OCI-LY7 (cell line): Measurements from ENCODE around the gene DPYSL4. TPM values are rescaled to one million over a fixed set of nuclear protein-coding genes. Genes with fewer than 3 reads are reported as not detected.

Experiments used
- BruUV-seq: library from RNA; stranded (reverse); fragments of 400-500 nt; replicated peaks from 2 replicates; lab custom pipeline; 2021; lab: Mats Ljungman, UMichigan
- CTCF ChIA-PET: fragments of 300-600 bp; sonication (Branson Sonifier 250); formaldehyde crosslinking; loops from one replicate; lab custom pipeline; 2022; ENCODE audit warnings: antibody characterized with exemption; ENCODE audit not compliant: unreplicated experiment; lab: Charles Lee
- POLR2A ChIA-PET: fragments of 300-600 bp; sonication (Branson Sonifier 250); formaldehyde crosslinking; loops from one replicate; lab custom pipeline; 2022; ENCODE audit warnings: antibody characterized with exemption; lab: Charles Lee
- DNase-seq: peaks from one replicate; pipeline ENCODE4 v3.0.0-alpha.2; 2015; ENCODE audit warnings: low spot score
- H2AFZ ChIP-seq: fragments of 200-600 bp; sonication (generic), shearing (Covaris generic); 2 replicates; pipeline ENCODE4 v1.6.1; 2014; ENCODE audit warnings: mild to moderate bottlenecking, antibody characterized with exemption, low read length, moderate library complexity
- H3K27ac ChIP-seq: fragments of 200-600 bp; sonication (generic); 2 replicates; pipeline ENCODE4 v1.5.1; 2014; ENCODE audit warnings: mixed run types, low read depth, mild to moderate bottlenecking, moderate library complexity, low read length, inconsistent platforms; ENCODE audit not compliant: poor library complexity, severe bottlenecking
- H3K36me3 ChIP-seq: fragments of 200-600 bp; sonication (generic); 2 replicates; pipeline ENCODE4 v1.6.1; 2014; ENCODE audit warnings: mild to moderate bottlenecking, antibody characterized with exemption, low read length, moderate library complexity, mixed read lengths; ENCODE audit not compliant: insufficient read depth
- H3K4me1 ChIP-seq: fragments of 200-600 bp; sonication (generic); 2 replicates; pipeline ENCODE4 v1.5.1; 2014; ENCODE audit warnings: mild to moderate bottlenecking, low read length; ENCODE audit not compliant: insufficient read depth, poor library complexity, severe bottlenecking
- H3K4me2 ChIP-seq: fragments of 200-600 bp; sonication (generic); 2 replicates; pipeline ENCODE4 v1.6.1; 2014; ENCODE audit warnings: mild to moderate bottlenecking, low read length
- H3K4me3 ChIP-seq: fragments of 200-600 bp; sonication (generic); 2 replicates; pipeline ENCODE4 v1.5.1; 2014; ENCODE audit warnings: mild to moderate bottlenecking, low read depth, low read length; ENCODE audit not compliant: poor library complexity, severe bottlenecking
- H3K79me2 ChIP-seq: fragments of 200-600 bp; sonication (generic); 2 replicates; pipeline ENCODE4 v1.6.1; 2016; ENCODE audit warnings: low read depth, mild to moderate bottlenecking, low read length, moderate library complexity, mixed read lengths; ENCODE audit not compliant: insufficient read depth
- H3K9me2 ChIP-seq: fragments of 200-600 bp; sonication (generic); 2 replicates; pipeline ENCODE4 v1.6.1; 2016; ENCODE audit warnings: mild to moderate bottlenecking, low read length, mixed read lengths; ENCODE audit not compliant: insufficient read depth
- H3K9me3 ChIP-seq: fragments of 200-600 bp; sonication (generic); 2 replicates; pipeline ENCODE4 v1.6.1; 2014; ENCODE audit warnings: mild to moderate bottlenecking, mixed run types, low read length, mixed read lengths
- H4K20me1 ChIP-seq: fragments of 200-600 bp; sonication (generic); 2 replicates; pipeline ENCODE4 v1.6.1; 2014; ENCODE audit warnings: mild to moderate bottlenecking, antibody characterized with exemption, low read length, moderate library complexity, mixed read lengths; ENCODE audit not compliant: insufficient read depth
- EZH2phosphoT487 ChIP-seq: fragments of 200-600 bp; sonication (generic); IDR thresholded peaks from 2 replicates; pipeline ENCODE4 v1.6.1; 2018; ENCODE audit warnings: low read depth, borderline replicate concordance, mild to moderate bottlenecking, mixed run types, antibody characterized with exemption, low read length, moderate library complexity, mixed read lengths
- intact Hi-C: fragments of 100-400 bp; cut with micrococcal nuclease; formaldehyde crosslinking; loops from one replicate; pipeline ENCODE4 v1.10.0; 2022; ENCODE audit not compliant: unreplicated experiment
- total RNA-seq, 2 experiments: library from RNA; depleted of rRNA in 1 of 2; stranded (reverse); fragments of >200 nt in 1 of 2; shearing (Covaris generic) in 1 of 2; gene quantifications; 2 replicates each; pipeline ENCODE4 v1.2.3, GENCODE V29; 2014 to 2022
- TF ChIP-seq, protein P1 (sequence below): fragments of 200-600 bp; sonication (generic); conservative IDR thresholded peaks from 2 replicates; pipeline ENCODE4 v1.5.1; 2014; ENCODE audit warnings: mild to moderate bottlenecking, antibody characterized with exemption, low read length, moderate library complexity, mixed read lengths

The DPYSL4 gene
- total RNA-seq, 2 experiments from 2014 or later: not detected

DNA sequence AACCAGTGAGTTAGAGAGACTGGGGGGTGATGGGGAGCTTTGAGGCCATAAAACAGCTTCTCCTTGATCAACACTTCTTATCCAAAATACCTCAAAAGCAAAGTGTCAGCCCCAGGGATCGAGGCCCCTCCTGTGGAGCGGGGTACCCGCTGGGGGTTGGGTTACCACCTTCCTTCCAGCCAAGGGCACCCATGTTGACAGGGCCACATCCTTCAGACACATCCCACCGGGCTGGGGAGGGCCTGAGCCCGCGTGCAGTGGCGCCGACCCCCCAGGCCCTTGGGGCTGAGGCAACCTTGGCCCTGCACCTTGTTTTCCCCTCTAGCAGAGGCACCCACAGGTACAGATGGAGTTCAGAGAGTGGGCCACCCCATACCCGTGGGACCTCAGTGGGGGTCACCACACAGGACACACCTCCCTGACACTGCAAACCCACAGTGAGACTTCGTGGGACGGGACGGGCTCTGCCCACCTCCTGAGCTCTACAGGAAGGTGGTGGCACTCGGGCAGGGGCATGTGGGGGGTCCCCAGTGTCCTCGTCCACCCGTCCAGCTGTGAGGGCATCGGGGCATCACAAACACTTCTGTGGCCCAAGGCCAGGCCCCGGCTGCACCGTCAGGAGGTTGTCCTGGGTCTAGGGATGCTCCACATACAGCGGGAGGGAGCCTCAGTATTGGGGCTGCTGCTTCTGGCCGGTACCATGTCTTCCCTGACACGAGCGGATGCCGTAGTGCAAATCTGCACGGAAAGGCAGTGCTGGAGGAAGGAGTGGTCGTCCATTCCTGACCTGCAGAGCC is 10.7 kb downstream of the DPYSL4 start:
- no peak for DNase-seq
- BruUV-seq: no TSS peak
- Histone ChIP-seq H3K27ac (no peak overlapping the region), H3K4me1 (no peaks in the 10 kb centered on the region), H3K79me2 (no peaks in the 10 kb centered on the region), H3K4me3 (no peak overlapping the region), H4K20me1 (no peaks in the 10 kb centered on the region), H3K4me2 (no peak overlapping the region), H3K36me3 (no peaks in the 10 kb centered on the region), H2AFZ (no peak overlapping the region), H3K9me3 (no peaks in the 10 kb centered on the region), H3K9me2 (no peaks in the 10 kb centered on the region)
- TF ChIP-seq, protein P1, sequence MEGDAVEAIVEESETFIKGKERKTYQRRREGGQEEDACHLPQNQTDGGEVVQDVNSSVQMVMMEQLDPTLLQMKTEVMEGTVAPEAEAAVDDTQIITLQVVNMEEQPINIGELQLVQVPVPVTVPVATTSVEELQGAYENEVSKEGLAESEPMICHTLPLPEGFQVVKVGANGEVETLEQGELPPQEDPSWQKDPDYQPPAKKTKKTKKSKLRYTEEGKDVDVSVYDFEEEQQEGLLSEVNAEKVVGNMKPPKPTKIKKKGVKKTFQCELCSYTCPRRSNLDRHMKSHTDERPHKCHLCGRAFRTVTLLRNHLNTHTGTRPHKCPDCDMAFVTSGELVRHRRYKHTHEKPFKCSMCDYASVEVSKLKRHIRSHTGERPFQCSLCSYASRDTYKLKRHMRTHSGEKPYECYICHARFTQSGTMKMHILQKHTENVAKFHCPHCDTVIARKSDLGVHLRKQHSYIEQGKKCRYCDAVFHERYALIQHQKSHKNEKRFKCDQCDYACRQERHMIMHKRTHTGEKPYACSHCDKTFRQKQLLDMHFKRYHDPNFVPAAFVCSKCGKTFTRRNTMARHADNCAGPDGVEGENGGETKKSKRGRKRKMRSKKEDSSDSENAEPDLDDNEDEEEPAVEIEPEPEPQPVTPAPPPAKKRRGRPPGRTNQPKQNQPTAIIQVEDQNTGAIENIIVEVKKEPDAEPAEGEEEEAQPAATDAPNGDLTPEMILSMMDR: no peak
- no peak for TF ChIP-seq EZH2phosphoT487
- ChIA-PET POLR2A (no interaction called here), CTCF (no interaction called here)
- intact Hi-C loops: no loop called here

DNA sequence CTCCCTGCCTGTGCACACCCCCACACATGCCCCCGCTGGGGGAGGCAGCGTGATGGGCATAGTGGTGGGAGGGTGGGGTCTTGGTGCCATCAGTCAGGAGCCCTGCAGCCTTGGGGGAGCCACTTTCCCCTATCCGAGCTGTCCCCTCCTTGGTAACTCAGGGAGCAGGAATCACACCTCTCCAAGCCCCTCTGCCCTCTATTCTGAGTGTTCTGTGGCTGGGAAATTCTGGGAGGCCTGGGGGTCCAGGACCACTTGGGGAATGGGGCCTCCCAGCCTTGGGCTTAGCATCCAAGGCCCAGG is 11.3 kb downstream of the DPYSL4 start:
- CTCF ChIA-PET: no interaction called here
- no peak overlapping the region for H3K4me2 ChIP-seq
- POLR2A ChIA-PET: no interaction called here
- no peak overlapping the region for H2AFZ ChIP-seq
- H3K4me1 ChIP-seq: no peaks in the 10 kb centered on the region
- intact Hi-C loops: no loop called here
- no TSS peak for BruUV-seq
- no peaks in the 10 kb centered on the region for H3K9me3 ChIP-seq
- H3K79me2 ChIP-seq: no peaks in the 10 kb centered on the region
- TF ChIP-seq, protein P1: no peak
- no peak for TF ChIP-seq EZH2phosphoT487
- H3K9me2 ChIP-seq: no peaks in the 10 kb centered on the region
- no peaks in the 10 kb centered on the region for H3K36me3 ChIP-seq
- no peak overlapping the region for H3K4me3 ChIP-seq
- no peak for DNase-seq
- H3K27ac ChIP-seq: no peak overlapping the region
- H4K20me1 ChIP-seq: no peaks in the 10 kb centered on the region

DNA sequence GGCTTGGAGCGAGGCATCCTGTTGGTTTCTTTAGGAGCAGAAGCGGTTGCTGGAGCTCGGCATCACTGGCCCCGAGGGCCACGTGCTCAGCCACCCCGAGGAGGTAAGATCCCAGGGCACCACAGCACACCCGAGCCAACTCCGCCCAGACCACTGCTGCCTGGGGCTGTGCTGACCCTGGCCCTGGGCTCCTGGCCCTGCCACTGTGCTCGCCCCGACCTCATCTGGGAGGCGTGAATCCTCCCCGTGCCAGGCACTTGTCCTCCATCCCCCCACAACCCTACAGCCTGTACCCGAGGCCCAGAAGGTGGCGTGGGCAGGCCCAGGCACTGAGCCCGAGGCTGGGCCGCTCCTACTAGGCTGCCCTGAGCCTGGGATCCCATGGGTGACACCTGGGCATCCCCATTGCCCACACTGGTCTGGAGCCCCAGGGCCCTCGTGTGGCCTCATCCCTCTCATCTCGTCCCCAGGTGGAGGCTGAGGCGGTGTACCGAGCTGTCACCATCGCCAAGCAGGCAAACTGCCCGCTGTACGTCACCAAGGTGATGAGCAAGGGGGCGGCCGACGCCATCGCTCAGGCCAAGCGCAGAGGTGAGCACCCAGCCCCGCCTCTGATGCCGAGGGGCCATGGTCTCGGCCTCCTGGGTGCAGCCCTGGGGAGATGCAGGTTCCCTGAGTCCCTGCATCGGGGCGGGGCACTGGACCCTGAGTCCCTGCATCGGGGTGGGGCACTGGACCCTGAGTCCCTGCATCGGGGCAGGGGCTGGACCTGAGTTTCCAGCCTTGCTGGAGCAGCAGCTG is 11.8 kb downstream of the DPYSL4 start:
- no peak overlapping the region for H3K4me2 ChIP-seq
- H3K4me3 ChIP-seq: no peak overlapping the region
- intact Hi-C loops: no loop called here
- H3K79me2 ChIP-seq: no peaks in the 10 kb centered on the region
- H3K4me1 ChIP-seq: no peaks in the 10 kb centered on the region
- no TSS peak for BruUV-seq
- no peak overlapping the region for H3K27ac ChIP-seq
- TF ChIP-seq EZH2phosphoT487: no peak
- TF ChIP-seq, protein P1: no peak
- POLR2A ChIA-PET: no interaction called here
- no peaks in the 10 kb centered on the region for H3K9me3 ChIP-seq
- no peak overlapping the region for H2AFZ ChIP-seq
- CTCF ChIA-PET: no interaction called here
- no peaks in the 10 kb centered on the region for H4K20me1 ChIP-seq
- no peak for DNase-seq
- H3K9me2 ChIP-seq: no peaks in the 10 kb centered on the region
- H3K36me3 ChIP-seq: no peaks in the 10 kb centered on the region
